T-helper 1 cell (primary cell): ENCODE data around the gene ANGEL2.
"Not testable (repeated sequence)": the region's sequence is repeated elsewhere in the genome, so short reads cannot be mapped to it uniquely, and the experiment has no call there.

Source experiments
- DNase-seq, 5 donors: peaks; one replicate each; pipeline ENCODE4 v3.0.0-alpha.2; 2012 to 2020
- total RNA-seq, 4 donors: gene quantifications; one replicate each; lab custom pipeline; 2026; lab: John Stamatoyannopoulos, UW

The ANGEL2 gene
- total RNA-seq, result 41.7 to 83.4 (median 60.4) reads per million in 4 donors

- peak; percentile 91 to 98 (median 92) for DNase-seq
These were observed at the start of gene ANGEL2 for GRCh38 chr1:213015099-213016050. Gene ANGEL2, minus strand, starts transcription at chr1:213015867. Its CDS starts 196 bp downstream, at chr1:213015671.

DNA sequence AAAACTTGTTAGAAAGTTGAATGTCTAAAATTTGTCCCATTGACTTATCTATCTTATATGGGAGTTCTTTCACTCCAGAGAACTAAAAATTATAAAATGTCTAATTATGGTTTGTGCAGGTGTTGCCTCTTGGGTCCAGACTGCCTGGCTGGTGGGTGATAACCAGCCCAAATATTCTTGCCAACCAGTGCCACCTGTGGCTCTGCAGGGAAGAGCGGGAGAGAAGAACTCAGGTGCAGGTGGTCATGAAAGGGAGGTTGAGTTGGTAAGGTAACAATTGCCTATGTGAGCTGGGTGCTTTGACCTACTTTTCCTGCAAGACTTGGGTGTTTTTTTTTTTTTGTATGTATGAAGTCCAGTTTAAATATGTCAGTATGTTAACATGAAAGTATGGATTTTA is 45.6 kb upstream of the ANGEL2 start:
- no peak for DNase-seq

- no peak for DNase-seq
These were observed 45.2 kb upstream of the ANGEL2 start for GRCh38 chr1:213060836-213061235.

DNA sequence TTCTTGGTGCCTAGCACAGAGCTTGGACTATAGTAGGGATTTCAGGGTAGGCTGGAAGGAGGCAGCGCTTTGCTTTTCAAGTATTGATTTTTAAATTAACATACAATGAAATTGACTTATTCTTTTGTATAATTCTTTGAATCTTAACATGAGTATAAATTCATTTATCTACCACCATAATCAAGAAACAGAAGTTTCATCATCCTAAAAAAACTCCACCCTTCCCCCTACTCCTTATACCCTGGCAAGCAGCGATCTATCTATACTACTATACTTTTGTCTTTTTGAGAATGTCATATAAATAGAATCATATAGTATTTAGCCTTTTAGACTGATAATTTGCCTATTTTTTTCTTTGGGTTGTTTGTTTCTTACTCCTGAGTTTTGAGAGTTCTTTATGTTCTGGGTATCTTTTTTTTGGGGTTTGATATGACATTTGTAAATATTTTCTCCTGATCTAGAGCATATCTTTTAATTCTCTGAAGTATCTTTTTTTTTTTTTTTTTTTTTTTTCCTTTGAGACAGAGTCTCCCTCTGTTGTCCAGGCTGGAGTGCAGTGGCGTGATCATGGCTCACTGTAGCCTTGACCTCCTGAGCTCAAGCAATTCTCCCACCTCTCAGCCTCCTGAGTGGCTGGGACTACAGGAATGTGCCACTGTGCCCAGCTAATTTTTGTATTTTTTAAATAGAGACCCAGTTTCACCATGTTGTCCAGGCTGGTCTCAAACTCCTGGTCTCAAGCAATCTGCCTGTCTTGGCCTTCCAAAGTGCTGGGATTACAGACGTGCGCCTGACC is 41.8 kb upstream of the ANGEL2 start:
- DNase-seq, result no peak

DNA sequence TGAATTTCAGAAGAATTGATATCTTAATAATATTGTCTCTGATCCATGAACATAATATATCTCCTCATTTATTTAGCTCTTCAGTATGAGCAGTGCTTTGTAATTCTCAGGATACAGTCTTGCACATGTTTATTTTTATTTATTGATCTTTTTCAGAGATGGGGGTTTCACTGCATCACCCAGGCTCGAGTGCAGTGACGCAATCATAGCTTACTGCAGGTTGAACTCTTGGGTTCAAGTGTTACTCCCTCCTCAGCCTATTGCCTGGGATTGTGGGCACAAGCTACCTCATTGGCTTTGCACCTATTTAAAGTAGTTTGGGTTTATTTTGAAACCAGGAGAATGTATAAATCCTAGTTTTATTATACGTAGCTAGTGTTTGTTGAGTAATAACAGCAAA is 40.1 kb upstream of the ANGEL2 start:
- no peak for DNase-seq

GRCh38 chr1:213054733-213055591 is 39.3 kb upstream of the ANGEL2 start:
- DNase-seq, result no peak

DNA sequence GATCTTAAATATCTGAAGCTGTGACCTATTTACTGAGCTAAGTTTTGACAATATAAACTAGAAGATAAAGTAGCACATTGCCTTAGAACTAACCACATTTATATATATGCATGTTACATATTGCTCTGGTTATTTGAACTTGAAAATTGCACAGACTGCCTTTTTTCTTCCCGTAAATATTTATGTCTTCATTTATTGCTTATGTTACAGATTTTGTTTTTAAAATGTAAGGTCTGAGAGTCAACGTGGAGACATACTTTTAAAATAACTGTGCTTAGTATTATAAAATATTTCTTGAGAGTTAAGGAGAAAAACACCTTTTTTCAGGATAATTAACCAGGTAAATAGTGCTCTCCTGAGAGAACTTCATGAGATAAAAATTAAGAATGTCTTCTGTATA is 38.5 kb upstream of the ANGEL2 start:
- DNase-seq, result no peak

- DNase-seq, result no peak
These were observed 37.8 kb upstream of the ANGEL2 start for GRCh38 chr1:213053455-213053854.

DNA sequence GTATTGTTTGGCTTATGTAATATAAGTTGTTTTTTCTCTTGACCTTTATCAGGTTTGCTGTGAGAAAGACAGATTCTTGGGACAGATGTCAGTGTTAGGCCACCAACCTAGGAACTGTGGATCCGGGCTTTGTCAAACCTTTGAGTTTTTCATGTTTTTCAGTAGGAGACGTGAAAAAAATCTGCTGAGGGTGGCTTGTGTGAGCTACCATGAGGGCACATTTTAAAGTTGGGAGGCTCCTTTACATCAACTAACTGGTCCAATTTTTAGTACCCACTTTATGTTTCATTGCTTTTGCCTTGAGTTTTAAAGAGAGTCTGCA is 36.2 kb upstream of the ANGEL2 start:
- DNase-seq, result no peak

DNA sequence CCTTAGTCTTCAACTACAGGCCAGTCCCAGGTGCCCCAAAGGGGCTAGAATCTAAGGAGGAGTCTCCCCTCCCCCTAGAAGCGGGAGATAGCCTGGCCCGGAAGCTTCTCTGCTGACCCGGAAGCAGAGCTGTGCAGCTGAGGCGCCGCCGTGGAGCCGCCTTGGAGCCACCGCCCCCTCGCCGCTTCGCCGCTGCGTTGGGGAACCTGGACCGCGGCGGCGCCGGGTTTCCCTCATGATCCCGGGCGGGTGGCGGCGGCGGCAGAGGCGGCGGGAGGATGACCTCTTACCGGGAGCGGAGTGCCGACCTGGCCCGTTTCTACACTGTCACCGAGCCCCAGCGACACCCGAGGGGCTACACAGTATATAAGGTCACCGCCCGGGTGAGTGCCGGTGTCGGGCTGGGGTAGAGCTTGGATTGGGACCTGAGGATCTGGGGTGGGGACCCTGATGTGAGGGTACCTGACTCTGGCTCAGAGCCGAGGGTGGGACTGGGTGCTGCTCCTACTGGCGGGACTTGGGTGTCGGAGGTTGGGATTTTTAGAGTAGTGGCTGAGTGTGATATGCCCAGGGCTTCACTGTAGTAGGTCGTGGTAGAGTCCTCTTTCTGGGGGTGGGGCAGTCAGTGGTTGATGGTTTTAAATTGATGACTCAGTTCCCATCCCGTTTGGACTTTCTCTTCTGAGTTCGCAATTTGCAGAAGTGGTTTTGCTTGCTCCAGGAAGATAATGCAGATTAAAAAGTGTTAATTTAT is 35.6 kb upstream of the ANGEL2 start, which contains the start of gene RPS6KC1:
RPS6KC1 (plus strand) TSS at position 115 of the 754 bp plus-strand sequence; CDS start at position 279, 164 bp downstream.
- DNase-seq, result peak; percentile 63 to 86 (median 75)

DNA sequence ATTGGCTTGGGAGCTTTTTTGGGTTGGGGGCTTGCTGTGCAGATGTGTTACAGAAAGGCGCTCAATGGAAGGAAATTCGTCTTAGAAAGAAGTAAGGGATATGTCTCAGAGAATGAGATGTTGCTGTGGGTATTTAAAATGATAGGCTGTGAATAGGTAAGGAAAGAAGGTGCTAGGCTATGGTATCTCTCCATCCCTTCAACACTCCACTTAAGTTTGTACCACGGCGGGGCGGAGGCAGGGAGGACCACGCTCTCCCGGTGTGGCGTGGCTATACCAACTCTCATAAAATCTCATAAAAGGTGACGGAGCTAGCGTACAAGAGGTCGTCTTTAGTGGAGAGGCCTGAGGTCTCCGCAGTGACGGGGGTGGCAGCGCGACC is 35.1 kb upstream of the ANGEL2 start:
- DNase-seq, result no peak

DNA sequence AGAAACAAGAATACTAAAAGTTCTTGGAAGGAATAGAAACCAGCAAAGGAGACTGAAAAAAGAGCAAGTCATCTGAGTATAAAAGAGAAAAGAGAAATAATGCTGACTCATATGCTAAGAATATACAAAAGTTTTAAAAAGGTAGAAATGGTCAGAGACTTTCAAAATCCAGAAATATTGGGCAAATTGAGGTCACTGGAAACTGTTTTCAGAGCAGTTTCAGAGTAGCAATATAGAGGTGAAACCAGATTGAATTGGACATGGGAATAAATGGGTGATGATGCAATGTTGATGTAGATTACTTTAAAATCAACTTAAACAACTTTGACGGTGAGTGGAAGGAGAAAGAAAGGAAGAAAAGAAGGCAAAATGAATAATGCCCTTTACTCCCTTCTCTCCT is 33.6 kb upstream of the ANGEL2 start:
- no peak for DNase-seq

DNA sequence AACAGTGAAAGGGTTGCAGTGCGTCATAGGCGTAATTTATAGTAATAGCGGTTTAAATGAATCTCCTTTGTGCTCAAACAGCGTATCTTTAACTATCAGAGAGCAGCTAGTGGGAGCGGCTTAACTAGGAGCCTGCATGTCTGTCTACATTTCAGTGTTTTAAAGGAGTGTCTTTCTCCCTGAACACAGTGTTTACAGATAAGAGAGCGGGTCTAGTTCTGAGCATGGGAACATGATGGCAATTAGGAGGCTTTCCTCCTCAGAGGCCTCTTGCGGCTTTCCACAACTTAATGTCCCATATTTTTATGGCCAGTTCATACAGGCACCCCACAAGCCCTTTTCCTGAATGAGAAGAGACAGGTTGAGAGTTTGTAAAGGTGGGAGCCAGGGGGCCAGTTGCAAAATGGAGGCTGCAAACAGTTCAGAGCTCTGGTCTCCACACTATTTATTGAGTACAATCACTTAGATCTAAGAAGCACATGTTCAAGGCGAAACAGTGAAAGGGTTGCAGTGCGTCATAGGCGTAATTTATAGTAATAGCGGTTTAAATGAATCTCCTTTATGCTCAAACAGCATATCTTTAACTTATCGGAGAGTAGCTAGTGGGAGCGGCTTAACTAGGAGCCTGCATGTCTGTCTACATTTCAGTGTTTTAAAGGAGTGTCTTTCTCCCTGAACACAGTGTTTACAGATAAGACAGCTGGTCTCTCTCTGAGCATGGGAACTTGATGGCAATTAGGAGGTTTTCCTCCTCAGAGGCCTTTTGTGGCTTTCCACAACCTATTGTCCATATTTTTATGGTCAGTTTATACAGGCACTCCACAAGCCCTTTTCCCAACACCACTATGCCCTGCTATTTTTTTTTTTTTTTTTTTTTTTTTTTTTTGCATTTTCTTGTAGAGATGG is 29.9 kb upstream of the ANGEL2 start:
- not testable (repeated sequence) for DNase-seq

DNA sequence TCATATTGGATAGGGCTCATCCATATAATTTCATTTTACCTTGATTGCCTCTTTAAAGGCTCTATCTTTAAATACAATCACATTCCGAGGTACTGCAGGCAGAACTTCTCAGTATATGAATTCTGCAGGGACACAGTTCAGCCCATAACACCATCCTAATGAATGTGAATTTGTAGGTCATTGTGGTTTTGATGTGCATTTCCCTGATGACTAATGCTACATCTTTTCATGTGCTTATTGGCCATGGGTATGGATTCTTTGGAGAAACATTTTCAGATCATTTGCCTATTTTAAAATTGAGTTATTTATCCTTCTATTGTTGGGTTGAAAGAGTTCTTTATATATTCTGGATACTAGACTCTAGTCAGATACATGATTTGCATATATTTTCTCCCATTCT is 25.8 kb upstream of the ANGEL2 start:
- DNase-seq, result no peak

GRCh38 chr1:213035573-213035972 is 19.9 kb upstream of the ANGEL2 start:
- no peak for DNase-seq

DNA sequence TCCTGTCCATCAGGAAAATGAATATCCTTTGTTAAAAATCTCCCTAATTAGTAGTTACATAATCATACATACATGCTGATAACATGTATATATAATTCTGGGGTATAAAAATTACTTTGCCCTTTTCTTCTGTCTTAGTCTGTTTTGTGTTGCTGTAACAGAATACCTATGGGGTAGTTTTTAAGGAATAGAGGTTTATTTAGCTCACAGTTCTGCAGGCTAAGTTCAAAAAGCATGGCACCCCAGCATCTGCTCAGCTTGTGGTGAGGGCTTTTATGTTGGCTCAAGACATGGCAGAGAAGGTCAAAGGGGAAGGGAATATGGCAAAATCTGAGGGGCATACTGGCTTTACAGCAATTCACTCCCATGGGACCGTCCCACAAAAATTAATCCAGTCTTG is 19.0 kb upstream of the ANGEL2 start:
- no peak for DNase-seq

DNA sequence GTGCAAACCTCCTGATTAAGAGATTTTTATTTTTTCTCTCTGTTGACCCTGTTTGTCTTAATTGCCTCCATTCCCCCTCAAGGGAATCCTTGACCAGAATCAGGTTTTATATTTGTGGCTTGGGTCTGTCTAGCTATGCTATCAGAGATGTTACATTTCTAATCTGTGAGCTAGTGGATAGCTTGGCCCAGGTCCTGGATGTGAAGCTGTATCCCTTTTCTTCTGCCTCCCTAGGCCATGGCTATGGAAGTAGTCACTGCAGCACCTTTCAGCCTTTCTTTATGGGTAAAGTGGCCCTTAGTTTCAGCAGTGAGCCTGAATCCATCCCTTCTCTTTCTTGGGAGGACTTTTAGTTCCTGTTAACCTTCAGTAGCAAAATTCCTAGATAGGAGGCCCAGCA is 17.0 kb upstream of the ANGEL2 start:
- no peak for DNase-seq

- not testable (repeated sequence) for DNase-seq
These were observed 11.4 kb upstream of the ANGEL2 start for GRCh38 chr1:213027024-213027423.

DNA sequence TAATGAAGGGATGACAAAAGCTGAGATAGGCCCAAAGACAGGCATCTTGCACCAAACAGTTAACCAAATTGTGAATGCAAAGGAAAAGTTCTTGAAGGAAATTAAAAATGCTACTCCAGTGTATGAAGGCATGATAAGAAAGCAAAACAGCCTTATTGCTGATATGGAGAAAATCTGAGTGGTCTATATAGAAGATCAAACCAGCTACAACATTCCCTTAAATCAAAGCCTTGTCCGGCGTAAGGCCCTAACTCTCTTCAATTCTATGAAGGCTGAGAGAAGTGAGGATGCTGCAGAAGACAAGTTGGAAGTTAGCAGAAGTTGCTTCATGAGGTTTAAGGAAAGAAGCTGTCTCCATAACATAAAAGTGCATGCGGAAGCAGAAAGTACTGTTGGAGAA is 4.3 kb upstream of the ANGEL2 start:
- no peak for DNase-seq

DNA sequence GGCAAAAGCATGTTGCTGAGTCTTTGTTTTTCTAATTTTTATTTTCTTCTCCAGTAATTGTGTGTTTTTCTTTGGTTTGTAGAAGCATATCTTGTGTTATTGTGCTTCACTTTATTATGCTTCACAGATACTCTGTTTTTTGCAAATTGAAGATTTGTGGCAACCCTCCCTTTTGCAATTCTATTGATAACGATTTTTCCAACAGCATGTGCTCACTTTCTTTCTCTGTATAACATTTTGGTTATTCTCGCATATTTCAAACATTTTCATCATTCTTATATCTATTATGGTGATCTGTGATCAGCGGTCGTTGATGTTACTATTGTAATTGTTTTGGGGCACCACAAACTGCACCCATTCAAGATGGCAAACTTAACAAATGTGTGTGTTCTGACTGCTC is 3.8 kb upstream of the ANGEL2 start:
- DNase-seq, result no peak
